Measurements from ENCODE around the gene CSMD2.

CSMD2 gene

GRCh38 chr1:33618636-33619035 is 546.4 kb downstream of the CSMD2 start:
- Histone ChIP-seq H3K9ac (ENCODE audit: low read length) (no peak overlapping the region), H3K79me1 (replicated peaks; ENCODE audit: low read length, poor library complexity, severe bottlenecking) (no peaks in the 10 kb centered on the region), H3K4me3 (ENCODE audit: insufficient read depth in 1 of 2, low read depth in 1 of 2, low read length in 2 of 2) (no peak overlapping the region), H2BK120ac (ENCODE audit: low read depth, low read length) (no peak overlapping the region), H3K4ac (ENCODE audit: low read depth in 1 of 2, low read length in 2 of 2) (no peak overlapping the region), H3K9me3 (ENCODE audit: control insufficient read depth, low read length) (no peaks in the 10 kb centered on the region), H3K4me2 (ENCODE audit: low read length, poor library complexity, severe bottlenecking) (no peak overlapping the region), H4K91ac (ENCODE audit: low read length) (no peak overlapping the region), H2BK15ac (ENCODE audit: low read depth, poor library complexity, severe bottlenecking) (no peak overlapping the region), H3K27me3 (ENCODE audit: control insufficient read depth in 1 of 2, insufficient read depth in 1 of 2, low read length in 2 of 2) (peaks cover 0 to 31% of the 10 kb centered on the region in 2 experiments), H2AFZ (ENCODE audit: low read depth, low read length) (no peak overlapping the region), H3K23ac (ENCODE audit: low read length in 2 of 2) (no peak overlapping the region), H2AK5ac (ENCODE audit: low read length, severe bottlenecking) (no peak overlapping the region), H4K8ac (ENCODE audit: low read length) (no peak overlapping the region), H2BK5ac (ENCODE audit: low read depth, low read length, poor library complexity, severe bottlenecking) (no peak overlapping the region), H3K14ac (ENCODE audit: low read length in 2 of 2) (no peak overlapping the region), H3K27ac (ENCODE audit: low read length, poor library complexity, severe bottlenecking) (no peak overlapping the region), H3K4me1 (ENCODE audit: control insufficient read depth, insufficient read depth, low read depth, low read length) (no peaks in the 10 kb centered on the region), H2BK12ac (ENCODE audit: low read length in 2 of 2) (no peak overlapping the region), H3K36me3 (ENCODE audit: control insufficient read depth in 1 of 2, insufficient read depth in 2 of 2, low read depth in 1 of 2, low read length in 2 of 2) (peaks cover 0 to 32% of the 10 kb centered on the region in 2 experiments), H3K18ac (ENCODE audit: low read depth in 1 of 2, low read length in 2 of 2) (no peak overlapping the region)
- WGBS, result 91% methylated on average over 1 of the region's 1 CpG
- no peak for DNase-seq

GRCh38 chr1:33617451-33617850 is 547.6 kb downstream of the CSMD2 start:
- peak overlapping the region in 1 of 2 experiments; percentile 20 for H3K14ac ChIP-seq (ENCODE audit: low read length in 2 of 2)

GRCh38 chr1:33616780-33617179 is 548.2 kb downstream of the CSMD2 start:
- H3K4me1 ChIP-seq (ENCODE audit: control insufficient read depth, insufficient read depth, low read depth, low read length), result no peaks in the 10 kb centered on the region
- H2BK120ac ChIP-seq (ENCODE audit: low read depth, low read length), result no peak overlapping the region
- no peak overlapping the region for H3K4me3 ChIP-seq (ENCODE audit: insufficient read depth in 1 of 2, low read depth in 1 of 2, low read length in 2 of 2)
- no peak overlapping the region for H3K27ac ChIP-seq (ENCODE audit: low read length, poor library complexity, severe bottlenecking)
- H2BK15ac ChIP-seq (ENCODE audit: low read depth, poor library complexity, severe bottlenecking), result no peak overlapping the region
- no peak overlapping the region for H3K14ac ChIP-seq (ENCODE audit: low read length in 2 of 2)
- H4K8ac ChIP-seq (ENCODE audit: low read length), result no peak overlapping the region
- no peak overlapping the region for H3K23ac ChIP-seq (ENCODE audit: low read length in 2 of 2)
- no peak overlapping the region for H3K18ac ChIP-seq (ENCODE audit: low read depth in 1 of 2, low read length in 2 of 2)
- no peak overlapping the region for H3K4ac ChIP-seq (ENCODE audit: low read depth in 1 of 2, low read length in 2 of 2)
- H3K9me3 ChIP-seq (ENCODE audit: control insufficient read depth, low read length), result no peaks in the 10 kb centered on the region
- no peak for DNase-seq
- H2AK5ac ChIP-seq (ENCODE audit: low read length, severe bottlenecking), result no peak overlapping the region
- no peak overlapping the region for H4K91ac ChIP-seq (ENCODE audit: low read length)
- H3K4me2 ChIP-seq (ENCODE audit: low read length, poor library complexity, severe bottlenecking), result no peak overlapping the region
- no peaks in the 10 kb centered on the region for H3K79me1 ChIP-seq (replicated peaks; ENCODE audit: low read length, poor library complexity, severe bottlenecking)
- 80% methylated on average over 5 of the region's 6 CpGs for WGBS
- no peak overlapping the region for H3K9ac ChIP-seq (ENCODE audit: low read length)
- peaks cover 0 to 31% of the 10 kb centered on the region in 2 experiments for H3K27me3 ChIP-seq (ENCODE audit: control insufficient read depth in 1 of 2, insufficient read depth in 1 of 2, low read length in 2 of 2)
- no peak overlapping the region for H2BK12ac ChIP-seq (ENCODE audit: low read length in 2 of 2)
- H2AFZ ChIP-seq (ENCODE audit: low read depth, low read length), result no peak overlapping the region
- H3K36me3 ChIP-seq (ENCODE audit: control insufficient read depth in 1 of 2, insufficient read depth in 2 of 2, low read depth in 1 of 2, low read length in 2 of 2), result peaks cover 0 to 14% of the 10 kb centered on the region in 2 experiments
- no peak overlapping the region for H2BK5ac ChIP-seq (ENCODE audit: low read depth, low read length, poor library complexity, severe bottlenecking)

More at GRCh38 chr1:33617451-33617850, 547.6 kb downstream of the CSMD2 start:
- H3K4me3 ChIP-seq (ENCODE audit: insufficient read depth in 1 of 2, low read depth in 1 of 2, low read length in 2 of 2), result peak overlapping the region in 1 of 2 experiments; percentile 7
- H2BK15ac ChIP-seq (ENCODE audit: low read depth, poor library complexity, severe bottlenecking), result no peak overlapping the region
- H3K18ac ChIP-seq (ENCODE audit: low read depth in 1 of 2, low read length in 2 of 2), result no peak overlapping the region
- no peaks in the 10 kb centered on the region for H3K79me1 ChIP-seq (replicated peaks; ENCODE audit: low read length, poor library complexity, severe bottlenecking)
- H2AK5ac ChIP-seq (ENCODE audit: low read length, severe bottlenecking), result no peak overlapping the region
- H2BK120ac ChIP-seq (ENCODE audit: low read depth, low read length), result no peak overlapping the region
- H3K4me2 ChIP-seq (ENCODE audit: low read length, poor library complexity, severe bottlenecking), result no peak overlapping the region
- H3K9ac ChIP-seq (ENCODE audit: low read length), result no peak overlapping the region
- no peak overlapping the region for H3K4ac ChIP-seq (ENCODE audit: low read depth in 1 of 2, low read length in 2 of 2)
- H3K27ac ChIP-seq (ENCODE audit: low read length, poor library complexity, severe bottlenecking), result no peak overlapping the region
- no peaks in the 10 kb centered on the region for H3K4me1 ChIP-seq (ENCODE audit: control insufficient read depth, insufficient read depth, low read depth, low read length)
- peaks cover 0 to 21% of the 10 kb centered on the region in 2 experiments for H3K36me3 ChIP-seq (ENCODE audit: control insufficient read depth in 1 of 2, insufficient read depth in 2 of 2, low read depth in 1 of 2, low read length in 2 of 2)
- no peaks in the 10 kb centered on the region for H3K9me3 ChIP-seq (ENCODE audit: control insufficient read depth, low read length)
- DNase-seq, result no peak
- no peak overlapping the region for H4K8ac ChIP-seq (ENCODE audit: low read length)
- H3K23ac ChIP-seq (ENCODE audit: low read length in 2 of 2), result no peak overlapping the region
- H2AFZ ChIP-seq (ENCODE audit: low read depth, low read length), result no peak overlapping the region
- no peak overlapping the region for H2BK12ac ChIP-seq (ENCODE audit: low read length in 2 of 2)
- WGBS, result 87% methylated on average over 9 of the region's 9 CpGs
- no peak overlapping the region for H2BK5ac ChIP-seq (ENCODE audit: low read depth, low read length, poor library complexity, severe bottlenecking)
- H3K27me3 ChIP-seq (ENCODE audit: control insufficient read depth in 1 of 2, insufficient read depth in 1 of 2, low read length in 2 of 2), result peaks cover 0 to 31% of the 10 kb centered on the region in 2 experiments
- no peak overlapping the region for H4K91ac ChIP-seq (ENCODE audit: low read length)

GRCh38 chr1:33615546-33615945 is 549.5 kb downstream of the CSMD2 start:
- Histone ChIP-seq H3K18ac (ENCODE audit: low read depth in 1 of 2, low read length in 2 of 2) (no peak overlapping the region), H3K79me1 (replicated peaks; ENCODE audit: low read length, poor library complexity, severe bottlenecking) (no peaks in the 10 kb centered on the region), H2AK5ac (ENCODE audit: low read length, severe bottlenecking) (no peak overlapping the region), H3K4me1 (ENCODE audit: control insufficient read depth, insufficient read depth, low read depth, low read length) (no peaks in the 10 kb centered on the region), H4K8ac (ENCODE audit: low read length) (no peak overlapping the region), H3K27ac (ENCODE audit: low read length, poor library complexity, severe bottlenecking) (no peak overlapping the region), H3K27me3 (ENCODE audit: control insufficient read depth in 1 of 2, insufficient read depth in 1 of 2, low read length in 2 of 2) (peaks cover 0 to 31% of the 10 kb centered on the region in 2 experiments), H3K4me2 (ENCODE audit: low read length, poor library complexity, severe bottlenecking) (no peak overlapping the region), H2BK12ac (ENCODE audit: low read length in 2 of 2) (no peak overlapping the region), H3K36me3 (ENCODE audit: control insufficient read depth in 1 of 2, insufficient read depth in 2 of 2, low read depth in 1 of 2, low read length in 2 of 2) (peaks cover 0 to 9% of the 10 kb centered on the region in 2 experiments), H3K4ac (ENCODE audit: low read depth in 1 of 2, low read length in 2 of 2) (no peak overlapping the region), H2AFZ (ENCODE audit: low read depth, low read length) (no peak overlapping the region), H3K14ac (ENCODE audit: low read length in 2 of 2) (no peak overlapping the region), H2BK120ac (ENCODE audit: low read depth, low read length) (no peak overlapping the region), H4K91ac (ENCODE audit: low read length) (no peak overlapping the region), H3K4me3 (ENCODE audit: insufficient read depth in 1 of 2, low read depth in 1 of 2, low read length in 2 of 2) (no peak overlapping the region), H2BK5ac (ENCODE audit: low read depth, low read length, poor library complexity, severe bottlenecking) (no peak overlapping the region), H2BK15ac (ENCODE audit: low read depth, poor library complexity, severe bottlenecking) (no peak overlapping the region), H3K9ac (ENCODE audit: low read length) (no peak overlapping the region), H3K23ac (ENCODE audit: low read length in 2 of 2) (no peak overlapping the region), H3K9me3 (ENCODE audit: control insufficient read depth, low read length) (no peaks in the 10 kb centered on the region)
- no peak for DNase-seq
- WGBS, result 60% methylated on average over 6 of the region's 7 CpGs
